Endodermal cell (in vitro differentiated cells): ENCODE results near the gene CARMIL3. TPM values are rescaled to one million over a fixed set of nuclear protein-coding genes. Genes with fewer than 3 reads are reported as not detected.

Experiments used
- DNase-seq: peaks from one replicate; pipeline ENCODE4 v3.0.0-alpha.2; 2017
- H3K27ac ChIP-seq: 2 replicates; pipeline ENCODE4 v1.5.1; 2013; ENCODE audit warnings: mild to moderate bottlenecking, low read depth, low read length, moderate library complexity
- H3K27me3 ChIP-seq: 2 replicates; pipeline ENCODE4 v1.6.1; 2013; ENCODE audit warnings: mild to moderate bottlenecking, low read length, moderate library complexity; ENCODE audit not compliant: insufficient read depth, control insufficient read depth, poor library complexity, severe bottlenecking
- H3K36me3 ChIP-seq: 2 replicates; pipeline ENCODE4 v1.7.0; 2013; ENCODE audit warnings: mild to moderate bottlenecking, low read length, moderate library complexity; ENCODE audit not compliant: control insufficient read depth, insufficient read depth
- H3K4me1 ChIP-seq: one replicate; pipeline ENCODE4 v1.7.0; 2013; ENCODE audit warnings: low read length; ENCODE audit not compliant: control insufficient read depth, insufficient read depth
- H3K4me3 ChIP-seq: 2 replicates; pipeline ENCODE4 v1.5.1; 2013; ENCODE audit warnings: mild to moderate bottlenecking, low read length, moderate library complexity
- H3K9ac ChIP-seq: 2 replicates; pipeline ENCODE4 v1.6.1; 2013; ENCODE audit warnings: mild to moderate bottlenecking, low read length, moderate library complexity; ENCODE audit not compliant: poor library complexity, severe bottlenecking; ENCODE audit errors: extremely low read depth
- H3K9me3 ChIP-seq: 2 replicates; pipeline ENCODE4 v1.6.1; 2013; ENCODE audit warnings: mild to moderate bottlenecking, low read length, moderate library complexity; ENCODE audit not compliant: control insufficient read depth
- H3K27ac Mint-ChIP-seq: 2 replicates; pipeline ENCODE4 v1.8.0; 2020; ENCODE audit warnings: mixed read lengths
- H3K27me3 Mint-ChIP-seq: 2 replicates; pipeline ENCODE4 v1.8.0; 2021; ENCODE audit warnings: mild to moderate bottlenecking, mixed read lengths; ENCODE audit not compliant: insufficient read depth
- H3K36me3 Mint-ChIP-seq: 2 replicates; pipeline ENCODE4 v1.8.0; 2020; ENCODE audit warnings: low read depth, mixed read lengths
- H3K4me1 Mint-ChIP-seq: 2 replicates; pipeline ENCODE4 v1.8.0; 2020; ENCODE audit warnings: mixed read lengths
- H3K4me3 Mint-ChIP-seq: 2 replicates; pipeline ENCODE4 v1.8.0; 2020; ENCODE audit warnings: mild to moderate bottlenecking, moderate library complexity, mixed read lengths
- H3K9me3 Mint-ChIP-seq: 2 replicates; pipeline ENCODE4 v1.8.0; 2020; ENCODE audit warnings: mild to moderate bottlenecking, mixed read lengths
- WGBS, 2 experiments: methylation state at CpG; one replicate each; pipeline versions ENCODE4 v1.1.5 to v1.1.7; 2013; ENCODE audit warnings: missing lambda C conversion rate in 2 of 2, mixed read lengths in 1 of 2; ENCODE audit not compliant: insufficient coverage in 1 of 2, insufficient read length in 1 of 2; 5-methylcytosine and 5-hydroxymethylcytosine counted together
- total RNA-seq, 2 donors: library from RNA; stranded (reverse); fragmentation: NEBNext Ultra II Directional in 1 of 2; extraction: Animal tissue kit (Norgen Biotek cat#: 25700) in 1 of 2; gene quantifications; 2 replicates in 1 of 2; 3 replicates in 1 of 2; pipeline ENCODE4 v1.2.1, GENCODE V29; 2021
- TF ChIP-seq, protein P1 (sequence below): fragments of 200-600 bp; sonication (generic); conservative IDR thresholded peaks from 2 replicates; pipeline ENCODE4 v1.5.0; 2021; ENCODE audit warnings: antibody characterized with exemption, mild to moderate bottlenecking

The CARMIL3 gene
- total RNA-seq, 2 donors from 2014 or later: 2.1 to 4.4 TPM

DNA sequence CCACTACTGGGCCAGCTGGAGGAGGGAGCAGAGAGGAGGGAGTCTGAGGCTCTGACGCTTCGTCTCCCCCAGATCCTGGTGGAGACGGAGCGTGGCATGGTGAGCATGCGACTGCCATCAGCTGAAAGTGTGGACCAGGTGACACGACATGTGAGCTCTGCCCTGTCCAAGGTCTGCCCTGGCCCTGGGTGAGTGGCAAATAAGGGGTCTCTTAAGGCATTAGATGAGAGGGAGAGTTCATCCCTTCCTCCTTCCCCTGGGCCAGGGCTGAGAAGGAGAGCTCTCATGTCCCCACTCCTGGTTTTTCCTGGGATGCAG, 2.5 kb downstream of the CARMIL3 start:
- Histone ChIP-seq H3K36me3 (no peaks in the 10 kb centered on the region), H3K9ac (no peak overlapping the region), H3K4me1 (no peaks in the 10 kb centered on the region), H3K27ac (no peak overlapping the region), H3K9me3 (no peaks in the 10 kb centered on the region), H3K4me3 (no peak overlapping the region), H3K27me3 (no peaks in the 10 kb centered on the region)
- Mint-ChIP-seq H3K9me3 (no peaks in the 10 kb centered on the region), H3K27ac (no peak overlapping the region), H3K4me1 (peaks cover 12% of the 10 kb centered on the region), H3K36me3 (no peaks in the 10 kb centered on the region), H3K27me3 (no peaks in the 10 kb centered on the region), H3K4me3 (no peak overlapping the region)
- 78 to 85% methylated on average over 6 of the region's 6 CpGs for WGBS, 2 experiments
- DNase-seq: no peak
- TF ChIP-seq, protein P1, sequence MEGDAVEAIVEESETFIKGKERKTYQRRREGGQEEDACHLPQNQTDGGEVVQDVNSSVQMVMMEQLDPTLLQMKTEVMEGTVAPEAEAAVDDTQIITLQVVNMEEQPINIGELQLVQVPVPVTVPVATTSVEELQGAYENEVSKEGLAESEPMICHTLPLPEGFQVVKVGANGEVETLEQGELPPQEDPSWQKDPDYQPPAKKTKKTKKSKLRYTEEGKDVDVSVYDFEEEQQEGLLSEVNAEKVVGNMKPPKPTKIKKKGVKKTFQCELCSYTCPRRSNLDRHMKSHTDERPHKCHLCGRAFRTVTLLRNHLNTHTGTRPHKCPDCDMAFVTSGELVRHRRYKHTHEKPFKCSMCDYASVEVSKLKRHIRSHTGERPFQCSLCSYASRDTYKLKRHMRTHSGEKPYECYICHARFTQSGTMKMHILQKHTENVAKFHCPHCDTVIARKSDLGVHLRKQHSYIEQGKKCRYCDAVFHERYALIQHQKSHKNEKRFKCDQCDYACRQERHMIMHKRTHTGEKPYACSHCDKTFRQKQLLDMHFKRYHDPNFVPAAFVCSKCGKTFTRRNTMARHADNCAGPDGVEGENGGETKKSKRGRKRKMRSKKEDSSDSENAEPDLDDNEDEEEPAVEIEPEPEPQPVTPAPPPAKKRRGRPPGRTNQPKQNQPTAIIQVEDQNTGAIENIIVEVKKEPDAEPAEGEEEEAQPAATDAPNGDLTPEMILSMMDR: no peak

DNA sequence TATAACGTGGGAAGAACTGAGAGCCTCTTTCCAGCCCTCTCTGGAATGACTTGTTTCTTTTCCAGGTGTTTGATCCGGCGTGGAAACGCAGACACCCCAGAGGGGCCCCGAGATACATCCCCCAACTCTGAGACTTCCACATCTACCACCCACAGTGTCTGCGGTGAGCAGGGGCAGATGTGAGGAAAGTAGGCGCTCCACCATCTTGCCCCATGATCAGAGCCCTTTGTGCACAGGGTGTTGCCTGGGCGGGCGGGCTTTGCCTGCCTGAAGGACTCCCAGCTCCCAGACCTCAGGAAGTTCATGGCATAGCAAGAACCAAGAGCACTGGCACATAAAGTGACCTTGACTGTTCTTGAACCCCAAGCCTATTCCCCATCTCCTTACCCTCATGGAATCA, 2.8 kb downstream of the CARMIL3 start:
- Histone ChIP-seq H3K9ac (no peak overlapping the region), H3K9me3 (no peaks in the 10 kb centered on the region), H3K27ac (no peak overlapping the region), H3K27me3 (no peaks in the 10 kb centered on the region), H3K4me3 (no peak overlapping the region), H3K4me1 (no peaks in the 10 kb centered on the region), H3K36me3 (no peaks in the 10 kb centered on the region)
- Mint-ChIP-seq H3K9me3 (no peaks in the 10 kb centered on the region), H3K4me1 (peaks cover 12% of the 10 kb centered on the region), H3K27me3 (no peaks in the 10 kb centered on the region), H3K27ac (no peak overlapping the region), H3K4me3 (no peak overlapping the region), H3K36me3 (no peaks in the 10 kb centered on the region)
- TF ChIP-seq, protein P1: no peak
- 93 to 94% methylated on average over 5 to 9 of the region's 9 CpGs for WGBS, 2 experiments
- DNase-seq: no peak

DNA sequence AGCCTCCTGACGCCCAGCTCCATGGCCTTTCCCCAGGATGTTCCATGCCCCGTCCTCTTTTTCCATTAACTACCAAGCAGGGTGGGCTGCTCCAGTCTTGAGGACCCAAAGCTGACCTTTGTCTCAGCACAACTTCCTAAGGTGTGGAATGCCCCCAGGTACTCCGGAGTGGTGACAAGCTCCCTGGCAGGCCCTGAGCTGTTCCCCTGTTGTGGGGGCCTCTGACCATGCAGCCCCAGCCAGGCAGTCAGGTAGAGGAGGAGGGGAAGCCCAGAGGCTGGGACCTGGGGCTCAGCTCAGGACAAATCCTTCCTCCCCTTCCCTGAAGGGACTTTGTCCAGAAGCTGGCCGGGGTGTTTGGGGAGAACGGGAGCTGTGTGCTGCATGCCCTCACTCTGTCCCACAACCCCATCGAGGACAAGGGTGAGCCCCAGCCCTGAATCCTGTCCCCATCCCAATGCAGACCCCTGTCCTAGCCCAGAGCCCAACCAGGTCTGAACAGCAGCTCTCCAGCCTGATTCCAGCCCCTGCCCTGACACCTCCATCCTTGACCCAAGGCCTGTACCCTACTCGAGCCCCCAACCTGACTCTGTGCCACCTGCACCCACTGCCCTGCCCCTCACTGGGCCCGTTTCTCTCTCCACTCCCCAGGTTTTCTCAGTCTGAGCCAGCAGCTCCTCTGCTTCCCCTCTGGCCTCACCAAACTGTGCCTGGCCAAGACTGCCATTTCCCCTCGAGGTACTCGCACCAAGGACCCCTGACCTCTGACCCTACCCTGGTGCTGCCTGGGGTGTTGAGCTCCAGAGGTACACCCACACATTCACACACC, 4.4 kb downstream of the CARMIL3 start:
- Mint-ChIP-seq H3K4me1 (peaks cover 6% of the 10 kb centered on the region), H3K4me3 (no peak overlapping the region), H3K9me3 (no peaks in the 10 kb centered on the region), H3K36me3 (no peaks in the 10 kb centered on the region), H3K27me3 (no peaks in the 10 kb centered on the region), H3K27ac (no peak overlapping the region)
- WGBS, 2 experiments: 87 to 91% methylated on average over 4 to 10 of the region's 10 CpGs
- TF ChIP-seq, protein P1: no peak
- H3K4me1 ChIP-seq: no peaks in the 10 kb centered on the region
- no peaks in the 10 kb centered on the region for H3K27me3 ChIP-seq
- DNase-seq: no peak
- H3K4me3 ChIP-seq: no peak overlapping the region
- H3K9me3 ChIP-seq: no peaks in the 10 kb centered on the region
- no peak overlapping the region for H3K9ac ChIP-seq
- no peaks in the 10 kb centered on the region for H3K36me3 ChIP-seq
- no peak overlapping the region for H3K27ac ChIP-seq
